ENCODE data around the gene TGM4. TPM values are rescaled to one million over a fixed set of nuclear protein-coding genes. Genes with fewer than 3 reads are reported as not detected.

The TGM4 gene
- total RNA-seq, 2 experiments from 2014 or later, result not detected

- no peaks in the 10 kb centered on the region for H3K27me3 Mint-ChIP-seq
- no peaks in the 10 kb centered on the region for H3K36me3 Mint-ChIP-seq
- no peaks in the 10 kb centered on the region for H3K4me1 Mint-ChIP-seq
Observed at GRCh38 chr3:44894485-44894884, 20.1 kb downstream of the TGM4 start.

GRCh38 chr3:44896440-44896839 is 22.0 kb downstream of the TGM4 start:
- Mint-ChIP-seq H3K9me3 (no peaks in the 10 kb centered on the region), H3K36me3 (no peaks in the 10 kb centered on the region), H3K27me3 (peaks cover 8% of the 10 kb centered on the region), H3K4me1 (no peaks in the 10 kb centered on the region), H3K4me3 (no peak overlapping the region), H3K27ac (no peak overlapping the region)
- no peak for DNase-seq

More at GRCh38 chr3:44894485-44894884, 20.1 kb downstream of the TGM4 start:
- Mint-ChIP-seq H3K9me3 (no peaks in the 10 kb centered on the region), H3K27ac (no peak overlapping the region), H3K4me3 (no peak overlapping the region)
- no peak for DNase-seq

GRCh38 chr3:44899683-44900367 is 25.4 kb downstream of the TGM4 start:
- Mint-ChIP-seq H3K27ac (no peak overlapping the region), H3K4me3 (no peak overlapping the region), H3K9me3 (no peaks in the 10 kb centered on the region), H3K4me1 (no peaks in the 10 kb centered on the region), H3K36me3 (no peaks in the 10 kb centered on the region), H3K27me3 (peaks cover 15% of the 10 kb centered on the region)
- no peak for DNase-seq

GRCh38 chr3:44902628-44903027 is 28.2 kb downstream of the TGM4 start:
- DNase-seq, result no peak
- no peaks in the 10 kb centered on the region for H3K36me3 Mint-ChIP-seq
- H3K27ac Mint-ChIP-seq, result no peak overlapping the region
- peaks cover 15% of the 10 kb centered on the region for H3K27me3 Mint-ChIP-seq
- no peaks in the 10 kb centered on the region for H3K9me3 Mint-ChIP-seq
- no peaks in the 10 kb centered on the region for H3K4me1 Mint-ChIP-seq
- H3K4me3 Mint-ChIP-seq, result no peak overlapping the region

- H3K27me3 Mint-ChIP-seq, result peaks cover 22% of the 10 kb centered on the region
- H3K36me3 Mint-ChIP-seq, result no peaks in the 10 kb centered on the region
- H3K9me3 Mint-ChIP-seq, result no peaks in the 10 kb centered on the region
- no peaks in the 10 kb centered on the region for H3K4me1 Mint-ChIP-seq
- DNase-seq, result no peak
- H3K4me3 Mint-ChIP-seq, result no peak overlapping the region
- no peak overlapping the region for H3K27ac Mint-ChIP-seq
Observed at GRCh38 chr3:44903314-44903713, 28.9 kb downstream of the TGM4 start.

- no peak for DNase-seq
- no peaks in the 10 kb centered on the region for H3K4me1 Mint-ChIP-seq
- no peak overlapping the region for H3K27ac Mint-ChIP-seq
- no peaks in the 10 kb centered on the region for H3K36me3 Mint-ChIP-seq
- H3K27me3 Mint-ChIP-seq, result peaks cover 22% of the 10 kb centered on the region
- H3K9me3 Mint-ChIP-seq, result no peaks in the 10 kb centered on the region
- H3K4me3 Mint-ChIP-seq, result no peak overlapping the region
Observed at GRCh38 chr3:44903751-44904150, 29.3 kb downstream of the TGM4 start.

- Mint-ChIP-seq H3K27me3 (peaks cover 31% of the 10 kb centered on the region), H3K9me3 (peaks cover 2% of the 10 kb centered on the region), H3K36me3 (no peaks in the 10 kb centered on the region), H3K4me3 (no peak overlapping the region), H3K27ac (no peak overlapping the region), H3K4me1 (no peaks in the 10 kb centered on the region)
- DNase-seq, result no peak
Observed at GRCh38 chr3:44905446-44906157, 31.2 kb downstream of the TGM4 start.

- Mint-ChIP-seq H3K27me3 (peaks cover 30% of the 10 kb centered on the region), H3K4me1 (no peaks in the 10 kb centered on the region), H3K27ac (no peak overlapping the region), H3K9me3 (peaks cover 2% of the 10 kb centered on the region), H3K4me3 (no peak overlapping the region), H3K36me3 (no peaks in the 10 kb centered on the region)
- no peak for DNase-seq
Observed at GRCh38 chr3:44906997-44907396, 32.6 kb downstream of the TGM4 start.

GRCh38 chr3:44907612-44908011 is 33.2 kb downstream of the TGM4 start:
- no peak overlapping the region for H3K4me3 Mint-ChIP-seq
- no peak for DNase-seq
- peaks cover 30% of the 10 kb centered on the region for H3K27me3 Mint-ChIP-seq
- H3K27ac Mint-ChIP-seq, result no peak overlapping the region
- no peaks in the 10 kb centered on the region for H3K36me3 Mint-ChIP-seq
- H3K9me3 Mint-ChIP-seq, result peaks cover 2% of the 10 kb centered on the region
- no peaks in the 10 kb centered on the region for H3K4me1 Mint-ChIP-seq

GRCh38 chr3:44909063-44909462 is 34.7 kb downstream of the TGM4 start:
- Mint-ChIP-seq H3K9me3 (peaks cover 2% of the 10 kb centered on the region), H3K27me3 (peaks cover 23% of the 10 kb centered on the region), H3K4me1 (no peaks in the 10 kb centered on the region), H3K27ac (no peak overlapping the region), H3K36me3 (no peaks in the 10 kb centered on the region), H3K4me3 (no peak overlapping the region)
- no peak for DNase-seq

GRCh38 chr3:44910693-44911092 is 36.3 kb downstream of the TGM4 start:
- no peak for DNase-seq
- no peaks in the 10 kb centered on the region for H3K4me1 Mint-ChIP-seq
- H3K27me3 Mint-ChIP-seq, result peaks cover 23% of the 10 kb centered on the region
- no peaks in the 10 kb centered on the region for H3K36me3 Mint-ChIP-seq
- H3K9me3 Mint-ChIP-seq, result peaks cover 2% of the 10 kb centered on the region
- H3K27ac Mint-ChIP-seq, result no peak overlapping the region
- no peak overlapping the region for H3K4me3 Mint-ChIP-seq

GRCh38 chr3:44913868-44914468 is 39.6 kb downstream of the TGM4 start:
- H3K27me3 Mint-ChIP-seq, result peaks cover 14% of the 10 kb centered on the region
- DNase-seq, result peak; percentile 57
- H3K4me3 Mint-ChIP-seq, result no peak overlapping the region
- H3K27ac Mint-ChIP-seq, result no peak overlapping the region
- H3K36me3 Mint-ChIP-seq, result no peaks in the 10 kb centered on the region
- H3K4me1 Mint-ChIP-seq, result no peaks in the 10 kb centered on the region
- H3K9me3 Mint-ChIP-seq, result peaks cover 2% of the 10 kb centered on the region

GRCh38 chr3:44914936-44915335 is 40.5 kb downstream of the TGM4 start:
- Mint-ChIP-seq H3K36me3 (no peaks in the 10 kb centered on the region), H3K27me3 (peaks cover 4% of the 10 kb centered on the region), H3K4me1 (no peaks in the 10 kb centered on the region), H3K9me3 (no peaks in the 10 kb centered on the region), H3K27ac (no peak overlapping the region), H3K4me3 (no peak overlapping the region)
- no peak for DNase-seq

GRCh38 chr3:44915702-44916438 is 41.5 kb downstream of the TGM4 start:
- no peak for DNase-seq
- no peaks in the 10 kb centered on the region for H3K36me3 Mint-ChIP-seq
- H3K27ac Mint-ChIP-seq, result no peak overlapping the region
- no peaks in the 10 kb centered on the region for H3K9me3 Mint-ChIP-seq
- no peaks in the 10 kb centered on the region for H3K4me1 Mint-ChIP-seq
- H3K4me3 Mint-ChIP-seq, result no peak overlapping the region
- no peaks in the 10 kb centered on the region for H3K27me3 Mint-ChIP-seq

GRCh38 chr3:44918087-44918486 is 43.7 kb downstream of the TGM4 start:
- no peak overlapping the region for H3K4me3 Mint-ChIP-seq
- no peaks in the 10 kb centered on the region for H3K36me3 Mint-ChIP-seq
- no peak for DNase-seq
- no peaks in the 10 kb centered on the region for H3K9me3 Mint-ChIP-seq
- no peaks in the 10 kb centered on the region for H3K27me3 Mint-ChIP-seq
- H3K27ac Mint-ChIP-seq, result no peak overlapping the region
- H3K4me1 Mint-ChIP-seq, result no peaks in the 10 kb centered on the region
